Loucy (cell line): ENCODE measurements around the gene CPLANE1.

Experiments used
- CTCF ChIP-seq: fragments of 200-600 bp; sonication (generic); conservative IDR thresholded peaks from 2 replicates; pipeline ENCODE4 v1.5.1; 2014; ENCODE audit warnings: mild to moderate bottlenecking, antibody characterized with exemption, low read length
- EZH2phosphoT487 ChIP-seq: fragments of 200-600 bp; IDR thresholded peaks from 2 replicates; pipeline ENCODE4 v1.6.1; 2018; ENCODE audit warnings: antibody characterized with exemption, mild to moderate bottlenecking, moderate library complexity, borderline replicate concordance

- TF ChIP-seq CTCF (no peak), EZH2phosphoT487 (no peak)
Measured at GRCh38 chr5:37090123-37090726, 159.0 kb downstream of the CPLANE1 start.
